Psoas muscle (tissue), 8 donors: ENCODE results near the gene TMEM121. TPM values are rescaled to one million over a fixed set of nuclear protein-coding genes. Genes with fewer than 3 reads are reported as not detected.
A peak's percentile ranks its signal among the peaks of the same experiment; 100 is the strongest.
"Not testable (repeated sequence)": the region's sequence is repeated elsewhere in the genome, so short reads cannot be mapped to it uniquely, and the experiment has no call there.

Source experiments
- ATAC-seq, 4 donors: fragments of 200-7000 bp; cut with Tn5 transposase; one replicate each; pipeline ENCODE4 v1.9.1; 2020; ENCODE audit warnings: moderate library complexity in 3 of 4, mild to moderate bottlenecking in 2 of 4
- DNase-seq, 2 donors: peaks; one replicate each; pipeline ENCODE4 v3.0.0-alpha.2; 2020
- H3K27ac ChIP-seq: fragments of 200-600 bp; one replicate; pipeline ENCODE4 v1.8.0; 2022
- H3K27me3 ChIP-seq, 3 donors: fragments of 200-600 bp in 1 of 3; one replicate each; pipeline versions ENCODE4 v1.6.1 to v1.8.0; 2013 to 2022; ENCODE audit warnings: low read length in 2 of 3, mild to moderate bottlenecking in 2 of 3, moderate library complexity in 1 of 3; ENCODE audit not compliant: insufficient read depth in 3 of 3
- H3K36me3 ChIP-seq, 2 donors: fragments of 200-600 bp in 1 of 2; one replicate each; pipeline versions ENCODE4 v1.6.1 to v1.8.0; 2013 to 2022; ENCODE audit warnings: low read depth in 1 of 2, mild to moderate bottlenecking in 1 of 2, moderate library complexity in 1 of 2; ENCODE audit not compliant: insufficient read depth in 1 of 2
- H3K4me1 ChIP-seq: fragments of 200-600 bp; one replicate; pipeline ENCODE4 v1.8.0; 2022
- H3K4me3 ChIP-seq: fragments of 200-600 bp; one replicate; pipeline ENCODE4 v1.8.0; 2022; ENCODE audit warnings: mild to moderate bottlenecking
- H3K9me3 ChIP-seq: fragments of 200-600 bp; one replicate; pipeline ENCODE4 v1.8.0; 2022
- WGBS, 3 donors: extraction: QIAGEN DNeasy Blood & Tissue Kit; methylation state at CpG; one replicate each; pipeline versions ENCODE4 v1.1.6 to v1.1.7; 2013; 5-methylcytosine and 5-hydroxymethylcytosine counted together
- intact Hi-C, 2 donors: fragments of 100-400 bp; cut with DNase I; formaldehyde crosslinking; loops; one replicate each; pipeline versions ENCODE4 v1.11.0 to v1.14.2; 2022
- polyA plus RNA-seq, 3 donors: library from polyadenylated mRNA; stranded (reverse); fragments of 200-250 nt; gene quantifications; one replicate each; pipeline ENCODE4 v1.2.3, GENCODE V29; 2013
- total RNA-seq, 4 donors: library from RNA; stranded (reverse); fragmentation: NEBNext Ultra II Directional in 2 of 4; extraction: Animal tissue kit (Norgen Biotek cat#: 25700) in 2 of 4; gene quantifications; one replicate each; pipeline versions ENCODE4 v1.2.1 to v1.2.4, GENCODE V29; 2021 to 2023
- TF ChIP-seq, protein P1 (sequence below): fragments of 200-600 bp; IDR thresholded peaks from one replicate; pipeline ENCODE4 v1.8.0; 2022; ENCODE audit warnings: antibody characterized with exemption
- donor health status: healthy with polysubstance abuse.
- donor health status: DM: no; HTN: no; CAD: no; lungs with moderate emphysema.
- donor health status: Bipolar disorder and iron deficiency.
- donor health status: healthy.
- donor health status: DM: yes; HTN: yes; CAD: no.
- donor health status: DM: no; HTN: no; CAD: no.
- donor health status: DM: no; HTN: no; CAD: no.
- donor health status: DM: yes; HTN: yes; CAD: no.

TMEM121 gene
- total and polyA plus RNA-seq, 7 donors, result 0.08 to 0.60 (median 0.38) TPM

DNA sequence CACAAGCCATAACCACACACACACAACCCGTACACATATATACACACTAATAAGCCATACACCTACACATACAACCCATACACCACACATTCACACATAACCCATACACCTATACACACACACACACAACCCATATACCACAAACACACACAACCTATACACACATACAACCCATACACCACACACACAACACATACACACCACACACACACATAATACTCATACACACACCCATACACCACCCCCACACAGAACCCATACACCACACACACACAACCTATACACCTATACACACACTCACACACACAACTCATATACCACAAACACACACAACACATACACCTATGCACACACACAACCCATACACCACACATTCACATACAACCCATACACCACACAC, 44.1 kb downstream of the TMEM121 start:
- H3K9me3 ChIP-seq, result no peaks in the 10 kb centered on the region
- no peaks in the 10 kb centered on the region for H3K27me3 ChIP-seq
- DNase-seq (no peak), ATAC-seq (no peak)
- no peak overlapping the region for H3K27ac ChIP-seq
- no peaks in the 10 kb centered on the region for H3K36me3 ChIP-seq
- H3K4me3 ChIP-seq, result no peak overlapping the region
- intact Hi-C loops, result no loop called here
- H3K4me1 ChIP-seq, result no peaks in the 10 kb centered on the region
- WGBS, 3 donors, result 99 to 100% (median 100%) methylated on average over 1 of the region's 1 CpG
- TF ChIP-seq, protein P1, sequence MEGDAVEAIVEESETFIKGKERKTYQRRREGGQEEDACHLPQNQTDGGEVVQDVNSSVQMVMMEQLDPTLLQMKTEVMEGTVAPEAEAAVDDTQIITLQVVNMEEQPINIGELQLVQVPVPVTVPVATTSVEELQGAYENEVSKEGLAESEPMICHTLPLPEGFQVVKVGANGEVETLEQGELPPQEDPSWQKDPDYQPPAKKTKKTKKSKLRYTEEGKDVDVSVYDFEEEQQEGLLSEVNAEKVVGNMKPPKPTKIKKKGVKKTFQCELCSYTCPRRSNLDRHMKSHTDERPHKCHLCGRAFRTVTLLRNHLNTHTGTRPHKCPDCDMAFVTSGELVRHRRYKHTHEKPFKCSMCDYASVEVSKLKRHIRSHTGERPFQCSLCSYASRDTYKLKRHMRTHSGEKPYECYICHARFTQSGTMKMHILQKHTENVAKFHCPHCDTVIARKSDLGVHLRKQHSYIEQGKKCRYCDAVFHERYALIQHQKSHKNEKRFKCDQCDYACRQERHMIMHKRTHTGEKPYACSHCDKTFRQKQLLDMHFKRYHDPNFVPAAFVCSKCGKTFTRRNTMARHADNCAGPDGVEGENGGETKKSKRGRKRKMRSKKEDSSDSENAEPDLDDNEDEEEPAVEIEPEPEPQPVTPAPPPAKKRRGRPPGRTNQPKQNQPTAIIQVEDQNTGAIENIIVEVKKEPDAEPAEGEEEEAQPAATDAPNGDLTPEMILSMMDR, result no peak

DNA sequence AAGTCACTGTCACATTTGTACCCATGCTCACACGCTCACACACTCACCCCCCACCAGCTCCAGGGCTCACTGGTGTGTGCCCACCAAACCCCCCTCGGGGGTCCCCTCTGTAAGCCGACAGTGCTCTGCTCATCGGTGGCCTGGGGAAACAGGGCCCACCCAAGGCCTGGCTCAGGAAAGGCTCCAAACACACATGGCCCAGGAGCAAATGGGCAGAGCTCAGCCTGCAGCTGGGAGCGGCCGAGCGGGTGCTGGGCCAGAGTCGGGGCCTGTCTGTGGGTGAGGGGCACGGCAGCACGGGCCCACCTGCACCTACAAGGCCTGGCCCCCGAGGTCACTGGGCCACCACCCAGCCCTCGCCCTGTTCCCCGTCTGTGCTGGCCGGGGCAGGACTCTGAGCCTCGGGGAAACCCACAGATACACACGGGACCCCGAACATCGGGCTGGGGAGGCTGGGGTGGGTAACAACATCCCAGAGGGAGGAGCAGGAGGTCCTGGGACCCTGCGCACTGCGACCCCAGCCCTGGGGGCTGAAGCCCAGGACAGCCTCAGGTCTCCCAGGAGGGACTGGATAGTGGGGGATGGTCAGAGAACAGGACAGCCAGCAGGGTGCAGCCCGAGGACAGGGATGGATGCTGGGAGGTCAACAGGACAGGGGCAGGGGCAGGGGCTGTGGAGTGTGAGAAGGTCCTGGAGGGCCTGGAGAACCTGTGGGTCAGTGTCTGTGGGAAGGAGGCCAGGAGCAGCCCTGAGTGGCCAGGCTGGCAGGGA, 45.0 kb downstream of the TMEM121 start:
- 78 to 81% (median 79%) methylated on average over 13 to 21 of the region's 21 CpGs for WGBS, 3 donors
- ATAC-seq, H3K4me3 ChIP-seq, H3K36me3 ChIP-seq, H3K9me3 ChIP-seq, H3K27ac ChIP-seq, H3K27me3 ChIP-seq, H3K4me1 ChIP-seq, intact Hi-C loops: not testable (repeated sequence)
- peak in 1 of 2 donors; percentile 24 for DNase-seq

DNA sequence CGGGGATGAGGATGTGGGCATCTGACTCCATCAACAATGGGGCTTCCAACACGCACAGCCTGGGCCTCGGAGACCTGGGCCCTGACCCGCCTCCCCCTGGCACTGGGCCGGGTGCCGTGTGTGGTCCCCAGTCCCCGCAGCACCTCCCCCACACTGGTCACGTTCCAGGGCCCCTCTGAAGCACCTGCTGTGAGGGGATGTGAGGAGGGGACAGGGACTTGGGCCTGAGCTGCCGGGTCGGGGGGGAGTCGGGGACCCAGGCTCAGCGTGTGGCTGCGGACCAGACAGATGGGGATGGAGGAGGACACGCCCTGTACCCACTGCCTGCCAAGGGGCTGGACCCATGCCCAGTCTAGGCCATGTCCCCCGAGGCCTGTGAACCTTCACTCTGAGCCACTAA, 45.7 kb downstream of the TMEM121 start:
- ATAC-seq, H3K4me1 ChIP-seq, H3K27ac ChIP-seq, H3K36me3 ChIP-seq, H3K9me3 ChIP-seq, H3K27me3 ChIP-seq, intact Hi-C loops, H3K4me3 ChIP-seq: not testable (repeated sequence)
- peak in 1 of 2 donors; percentile 5 for DNase-seq
- WGBS, 3 donors, result 60 to 100% methylated on average over 3 to 7 of the region's 15 CpGs; no CpG with 5 or more reads in 1 of the 3 donors

DNA sequence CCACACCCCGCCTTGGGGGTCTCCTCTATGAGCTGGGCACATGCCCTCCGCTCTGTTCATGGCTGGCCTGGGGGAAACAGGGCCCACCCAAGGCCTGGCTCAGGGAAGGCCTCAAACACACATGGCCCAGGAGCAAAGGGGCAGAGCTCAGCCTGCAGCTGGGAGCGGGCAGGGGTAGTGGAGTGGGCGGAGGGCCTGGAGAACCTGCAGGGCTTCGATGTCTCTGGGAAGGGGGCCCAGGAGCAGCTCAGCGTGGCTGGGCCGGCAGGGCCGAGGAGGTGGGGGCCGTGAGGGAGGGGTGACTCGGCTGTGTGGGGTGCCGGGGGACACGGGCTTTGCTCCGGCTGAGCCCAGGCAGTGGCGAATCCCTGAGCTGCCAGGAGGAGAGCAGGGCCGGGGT, 47.5 kb downstream of the TMEM121 start:
- H3K4me3 ChIP-seq, ATAC-seq, H3K36me3 ChIP-seq, H3K9me3 ChIP-seq, H3K4me1 ChIP-seq, H3K27me3 ChIP-seq, intact Hi-C loops, H3K27ac ChIP-seq: not testable (repeated sequence)
- peak in 1 of 2 donors; percentile 19 for DNase-seq
- 81 to 93% (median 92%) methylated on average over 6 to 14 of the region's 15 CpGs for WGBS, 3 donors

DNA sequence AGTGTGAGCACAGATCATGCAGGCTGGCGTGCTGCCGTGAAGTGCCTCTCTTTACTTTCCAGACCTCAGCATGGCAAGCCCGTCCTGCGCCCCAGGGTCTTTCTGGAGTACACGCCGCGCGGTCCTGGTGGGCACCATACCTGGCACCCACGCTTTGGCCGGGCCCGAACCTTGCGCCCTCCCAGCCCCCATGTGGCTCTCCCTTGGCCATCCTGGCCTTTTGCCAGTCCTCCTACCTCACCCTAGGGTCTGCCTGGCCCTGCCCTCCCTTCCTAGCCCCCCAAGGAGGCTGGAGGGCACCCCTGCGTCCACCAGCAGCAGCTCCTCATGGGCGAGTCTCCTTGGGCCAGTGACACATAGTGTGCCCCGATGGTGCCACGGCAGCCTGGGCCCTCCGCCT, 48.0 kb downstream of the TMEM121 start:
- 100% methylated on average over 2 of the region's 17 CpGs; no CpG with 5 or more reads in 1 of the 3 donors for WGBS, 3 donors
- intact Hi-C loops, H3K27ac ChIP-seq, H3K9me3 ChIP-seq, H3K27me3 ChIP-seq, H3K36me3 ChIP-seq, H3K4me3 ChIP-seq, H3K4me1 ChIP-seq, ATAC-seq: not testable (repeated sequence)
- peak in 1 of 2 donors; percentile 35 for DNase-seq

DNA sequence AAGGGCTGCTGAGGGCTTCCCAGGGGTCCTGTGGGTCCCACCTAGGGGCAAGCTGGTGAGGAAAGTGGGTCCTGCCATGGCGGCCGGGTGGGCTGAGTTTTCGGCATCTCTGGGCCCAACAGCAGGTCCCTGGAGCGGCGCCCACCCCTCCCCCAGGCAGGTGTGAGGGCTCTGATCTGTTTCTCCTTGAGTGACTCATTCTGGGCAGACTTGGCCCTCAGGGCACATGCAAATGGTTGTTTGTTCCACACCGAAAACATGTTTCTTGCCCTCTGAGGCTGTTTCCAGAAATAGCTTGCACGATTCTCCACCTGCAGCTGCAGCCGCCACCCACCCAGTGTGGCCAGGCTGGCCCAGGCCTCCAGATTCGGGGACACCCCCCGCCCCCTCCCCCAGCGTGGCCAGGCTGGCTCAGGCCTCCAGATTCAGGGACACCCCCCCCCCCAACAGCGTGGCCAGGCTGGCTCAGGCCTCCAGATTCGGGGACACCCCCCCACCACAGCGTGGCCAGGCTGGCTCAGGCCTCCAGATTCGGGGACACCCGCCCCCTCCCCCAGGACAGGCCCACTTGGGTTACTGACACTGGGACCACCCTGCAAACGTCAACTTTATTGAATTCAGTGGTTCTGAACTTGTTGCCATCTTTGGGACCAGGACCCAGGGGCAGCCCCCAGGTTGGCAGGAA, 48.8 kb downstream of the TMEM121 start:
- intact Hi-C loops, H3K9me3 ChIP-seq, H3K27me3 ChIP-seq, H3K4me3 ChIP-seq, H3K36me3 ChIP-seq, H3K27ac ChIP-seq, H3K4me1 ChIP-seq, DNase-seq: not testable (repeated sequence)
- ATAC-seq, result peak in 2 of 4 donors; percentile 38 to 49
- 64 to 78% methylated on average over 5 of the region's 17 CpGs; no CpG with 5 or more reads in 1 of the 3 donors for WGBS, 3 donors

DNA sequence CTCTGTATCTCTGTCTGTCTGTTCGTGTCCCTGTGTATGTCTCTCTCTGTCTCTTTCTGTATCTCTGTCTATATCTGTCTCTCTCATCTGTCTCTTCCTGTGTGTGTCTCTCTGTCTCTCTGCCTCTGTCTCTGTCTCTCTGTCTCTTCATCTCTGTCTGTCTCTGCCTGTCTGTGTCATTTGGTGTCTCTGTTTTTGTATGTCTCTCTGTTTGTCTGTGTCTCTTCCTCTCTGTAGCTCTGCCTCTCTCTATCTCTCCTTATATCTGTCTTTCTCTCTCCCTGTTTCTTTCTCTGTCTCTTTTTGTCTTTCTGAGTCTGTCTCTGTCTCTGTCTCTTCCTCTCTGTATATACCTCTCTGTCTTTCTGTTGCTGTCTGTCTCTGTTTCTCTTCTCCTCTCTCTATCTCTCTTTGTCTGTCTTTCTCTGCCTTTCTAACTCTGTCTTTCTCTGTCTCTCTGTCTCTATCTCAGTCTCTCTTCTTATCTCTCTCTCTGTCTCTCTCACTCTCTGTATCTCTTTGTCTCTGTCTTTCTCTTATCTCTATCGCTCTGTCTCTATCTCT, 50.2 kb downstream of the TMEM121 start:
- 88 to 94% (median 88%) methylated on average over 2 of the region's 2 CpGs for WGBS, 3 donors
- DNase-seq (no peak), ATAC-seq (no peak)
- TF ChIP-seq, protein P1, result no peak
- Histone ChIP-seq H3K4me3 (no peak overlapping the region), H3K9me3 (no peaks in the 10 kb centered on the region), H3K27ac (no peak overlapping the region), H3K36me3 (no peaks in the 10 kb centered on the region), H3K4me1 (no peaks in the 10 kb centered on the region), H3K27me3 (no peaks in the 10 kb centered on the region)
- intact Hi-C loops, result no loop called here
